HG03175 (cell line): ENCODE measurements around the gene RBM12.
A peak's percentile ranks its signal among the peaks of the same experiment; 100 is the strongest.

ENCODE experiments used
- ATAC-seq: cut with Tn5 transposase; IDR thresholded peaks from one replicate; pipeline ENCODE4 v1.9.1; 2021; ENCODE audit warnings: mild to moderate bottlenecking, moderate library complexity; ENCODE audit not compliant: unreplicated experiment

Gene RBM12

GRCh38 chr20:35621560-35621946 lies 43.1 kb downstream of the RBM12 start:
- no peak for ATAC-seq

DNA sequence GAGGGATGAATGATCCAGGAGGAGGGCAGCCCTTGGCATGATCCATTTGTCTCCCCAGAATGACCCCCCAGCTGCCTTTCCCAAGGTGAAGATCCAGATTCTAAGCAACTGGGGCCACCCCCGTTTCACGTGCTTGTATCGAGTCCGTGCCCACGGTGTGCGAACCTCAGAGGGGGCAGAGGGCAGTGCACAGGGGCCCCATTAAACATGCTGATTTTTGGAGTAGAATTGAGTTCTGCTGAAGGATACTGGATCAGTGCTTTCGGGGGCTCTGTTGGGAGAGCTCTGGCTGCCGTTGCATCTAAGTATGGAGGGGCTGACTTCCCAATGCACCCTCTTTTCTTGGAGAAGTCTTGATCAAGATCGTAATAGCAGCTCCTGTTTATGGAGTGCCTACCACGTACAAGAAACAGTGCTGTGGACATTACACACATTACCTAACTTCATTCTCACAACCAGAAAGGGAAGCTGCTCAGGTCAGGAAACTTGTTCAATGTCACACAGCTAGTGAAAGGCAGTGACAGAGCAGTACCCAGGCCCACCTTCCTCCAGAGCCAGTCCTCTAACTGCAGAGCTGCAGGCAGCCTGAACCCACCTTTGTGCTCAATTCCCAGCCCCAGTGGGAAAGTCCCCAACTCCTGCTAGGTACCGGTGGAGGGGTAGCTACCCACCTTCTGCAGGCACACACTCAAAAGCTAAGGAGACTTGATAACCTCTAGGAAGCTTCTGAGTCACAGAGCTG lies 43.7 kb downstream of the RBM12 start:
- no peak for ATAC-seq

DNA sequence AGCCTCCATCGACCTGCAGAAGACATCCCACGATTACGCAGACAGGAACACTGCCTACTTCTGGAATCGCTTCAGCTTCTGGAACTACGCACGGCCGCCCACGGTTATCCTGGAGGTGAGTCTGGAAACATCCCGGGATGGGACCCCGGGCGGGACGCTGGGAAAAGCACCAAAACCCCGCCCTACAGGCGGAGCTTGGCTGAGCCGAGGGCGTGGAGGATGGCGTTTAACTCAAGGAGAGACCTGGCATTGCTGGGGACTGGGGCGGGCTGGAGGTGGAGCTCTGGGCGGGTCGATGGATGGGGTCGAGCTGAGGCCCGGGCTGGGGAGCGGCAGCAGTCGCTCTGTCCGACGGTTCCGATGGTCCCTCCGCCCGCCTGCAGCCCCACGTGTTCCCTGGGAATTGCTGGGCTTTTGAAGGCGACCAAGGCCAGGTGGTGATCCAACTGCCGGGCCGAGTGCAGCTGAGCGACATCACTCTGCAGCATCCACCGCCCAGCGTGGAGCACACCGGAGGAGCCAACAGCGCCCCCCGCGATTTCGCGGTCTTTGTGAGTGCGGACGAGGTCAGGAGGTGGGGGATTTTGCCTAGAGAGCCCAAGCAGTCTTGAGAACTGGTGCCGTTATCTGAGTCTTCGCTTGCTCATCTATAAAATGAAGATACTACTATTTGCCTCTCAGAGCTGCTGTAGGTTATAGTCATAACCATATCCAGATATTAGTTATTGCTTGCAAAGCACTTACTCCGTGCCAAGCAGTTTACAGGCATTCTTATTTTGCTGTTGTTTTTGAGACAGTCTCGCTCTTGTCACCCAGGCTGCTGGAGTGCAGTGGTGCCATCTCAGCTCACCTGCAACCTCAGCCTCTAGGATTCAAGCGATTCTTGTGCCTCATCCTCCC lies 45.3 kb downstream of the RBM12 start:
- ATAC-seq: peak; percentile 33

DNA sequence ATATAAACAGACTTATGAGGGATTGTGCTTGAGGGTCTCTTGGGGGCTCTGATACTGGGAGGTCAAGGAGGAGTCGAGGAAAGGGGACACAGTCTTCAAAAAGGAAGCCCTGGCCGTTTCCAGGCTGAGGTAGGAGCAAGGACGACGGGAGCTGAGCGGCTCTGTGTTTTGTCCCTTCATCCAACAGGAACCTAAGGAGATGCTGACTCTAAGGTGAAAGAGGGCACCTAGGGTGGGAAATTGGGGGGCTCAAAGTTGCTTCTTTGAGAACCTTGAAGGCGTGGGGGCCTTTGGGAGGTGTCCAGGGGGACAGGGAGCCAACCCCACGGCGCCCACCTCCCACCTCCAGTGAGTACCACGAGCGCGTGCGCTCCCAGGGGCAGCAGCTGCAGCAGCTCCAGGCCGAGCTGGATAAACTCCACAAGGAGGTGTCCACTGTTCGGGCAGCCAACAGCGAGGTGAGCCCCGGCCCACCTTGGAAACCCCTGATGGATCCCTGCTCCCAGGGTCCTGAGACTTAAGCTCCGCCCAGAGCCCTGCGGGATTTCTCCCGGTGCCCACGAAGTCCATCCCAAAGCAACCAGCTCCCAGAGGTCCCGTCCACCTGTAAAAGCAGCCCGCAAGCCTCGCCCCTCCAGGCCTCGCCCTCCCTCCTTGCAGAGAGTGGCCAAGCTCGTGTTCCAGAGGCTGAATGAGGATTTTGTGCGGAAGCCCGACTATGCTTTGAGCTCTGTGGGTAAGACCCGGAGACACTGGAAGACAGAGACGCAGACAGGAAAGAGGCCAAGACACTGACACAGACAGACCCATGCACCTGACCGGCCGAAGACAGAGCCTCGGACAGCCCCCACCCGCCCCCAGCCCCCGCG lies 46.2 kb downstream of the RBM12 start:
- no peak for ATAC-seq

- ATAC-seq: peak; percentile 18
Measured at GRCh38 chr20:35617397-35618262, 47.1 kb downstream of the RBM12 start.

- ATAC-seq: no peak
Measured at GRCh38 chr20:35616465-35617396, 48.0 kb downstream of the RBM12 start.

DNA sequence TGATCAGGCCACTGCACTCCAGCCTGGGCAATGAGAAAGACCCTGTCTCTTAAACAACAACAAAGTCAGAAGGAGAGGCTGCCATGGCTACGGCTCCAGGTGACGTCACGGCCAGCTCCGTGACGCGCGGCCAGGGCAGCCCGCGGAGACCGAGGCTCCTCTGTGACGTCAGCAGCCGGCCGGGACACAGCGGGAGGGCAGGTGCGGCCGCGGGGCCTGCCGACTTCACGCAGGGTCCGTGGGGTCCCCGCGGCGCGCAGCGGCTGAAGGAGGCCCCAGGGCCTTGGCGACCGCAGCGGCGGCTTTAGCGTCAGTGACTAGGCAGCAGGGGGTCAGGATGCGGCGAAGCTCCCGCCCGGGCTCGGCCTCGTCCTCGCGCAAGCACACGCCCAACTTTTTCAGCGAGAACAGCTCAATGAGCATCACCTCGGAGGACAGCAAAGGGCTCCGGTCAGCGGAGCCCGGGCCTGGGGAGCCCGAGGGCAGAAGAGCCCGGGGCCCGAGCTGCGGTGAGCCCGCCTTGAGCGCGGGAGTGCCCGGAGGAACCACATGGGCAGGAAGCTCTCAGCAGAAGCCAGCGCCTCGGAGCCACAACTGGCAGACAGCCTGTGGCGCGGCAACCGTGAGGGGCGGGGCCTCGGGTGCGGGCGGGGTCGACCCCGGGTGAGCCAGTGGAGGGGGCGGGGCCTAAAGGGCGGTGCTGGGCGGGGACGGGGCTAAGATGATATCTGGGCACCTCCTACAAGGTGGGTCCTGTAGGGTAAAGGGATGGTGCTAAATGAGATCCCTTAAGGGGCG lies 48.8 kb downstream of the RBM12 start, which contains the start of gene SPAG4:
SPAG4 (plus strand) TSS at position 163 of the 798 bp plus-strand sequence; CDS start at position 338, 175 bp downstream.
- ATAC-seq: peak; percentile 80

DNA sequence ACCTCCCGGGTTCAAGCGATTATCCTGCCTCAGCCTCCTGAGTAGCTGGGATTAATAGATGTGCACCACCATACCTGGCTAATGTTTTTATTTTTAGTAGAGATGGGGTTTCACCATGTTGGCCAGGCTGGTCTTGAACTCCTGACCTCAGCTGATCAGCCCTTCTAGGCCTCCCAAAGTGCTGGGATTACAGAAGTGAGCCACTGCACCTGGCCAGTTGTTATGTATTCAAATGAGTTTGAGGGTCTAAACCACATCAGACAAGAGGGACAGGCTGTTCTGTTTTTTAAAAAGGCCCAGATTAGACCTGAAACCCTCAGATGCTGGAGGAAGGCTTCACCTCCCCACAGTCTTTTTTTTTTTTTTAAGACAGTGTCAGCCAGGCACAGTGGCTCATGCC lies 53.2 kb downstream of the RBM12 start:
- no peak for ATAC-seq

GRCh38 chr20:35610833-35611427 lies 53.8 kb downstream of the RBM12 start:
- ATAC-seq: no peak

DNA sequence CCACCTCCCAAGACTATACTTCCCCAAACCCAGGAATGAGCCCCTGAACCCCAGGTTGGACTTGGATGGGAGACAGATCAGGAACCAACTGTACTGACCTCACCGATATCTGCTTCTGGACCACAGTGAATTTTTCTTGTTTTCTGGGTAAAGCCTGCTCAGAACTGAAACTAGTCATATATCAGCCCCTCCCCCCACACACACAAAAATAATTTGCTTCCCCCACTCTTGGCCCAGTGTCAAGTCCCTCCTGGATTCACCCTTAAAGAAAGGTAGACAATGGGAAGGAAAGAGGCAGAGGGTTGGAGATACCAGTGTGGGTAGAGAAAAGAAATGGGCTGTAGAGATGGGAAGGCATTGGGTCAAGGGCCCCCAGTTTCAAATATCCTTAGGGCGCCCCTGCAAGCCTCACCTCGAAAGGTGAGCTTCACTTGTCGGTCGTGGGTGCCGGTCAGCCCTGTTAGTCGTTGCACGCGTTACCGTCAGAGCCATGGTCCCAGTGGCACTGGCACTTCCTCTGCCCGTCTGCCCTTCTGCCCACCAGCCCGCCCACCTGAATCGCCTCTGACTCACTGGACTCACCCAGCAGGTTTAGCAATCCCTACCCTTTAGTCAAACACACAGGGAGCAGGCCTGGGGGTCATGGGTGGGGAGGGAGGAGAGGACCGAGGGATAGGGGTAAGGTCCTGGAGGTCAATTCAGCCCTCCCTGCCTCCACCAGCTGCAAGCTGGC lies 57.5 kb downstream of the RBM12 start:
- no peak for ATAC-seq

DNA sequence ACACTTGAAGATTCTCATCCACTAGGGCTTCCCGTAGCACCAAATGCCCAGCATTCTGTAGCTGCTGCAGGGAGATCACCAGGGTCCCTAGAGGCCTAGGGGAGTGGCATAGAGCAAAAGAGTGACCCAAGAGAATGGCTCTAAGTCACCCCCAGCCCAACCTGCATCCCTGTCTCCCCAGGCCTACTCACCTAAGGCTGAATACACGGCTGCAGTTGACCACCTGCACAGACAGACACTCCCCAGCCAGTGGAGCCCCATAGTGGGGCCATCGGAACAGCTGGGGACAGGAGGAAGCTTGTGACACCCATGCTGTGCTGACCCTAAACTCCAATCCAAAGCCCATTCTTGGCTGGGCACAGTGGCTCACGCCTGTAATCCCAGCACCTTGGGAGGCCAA lies 58.6 kb downstream of the RBM12 start:
- ATAC-seq: no peak

DNA sequence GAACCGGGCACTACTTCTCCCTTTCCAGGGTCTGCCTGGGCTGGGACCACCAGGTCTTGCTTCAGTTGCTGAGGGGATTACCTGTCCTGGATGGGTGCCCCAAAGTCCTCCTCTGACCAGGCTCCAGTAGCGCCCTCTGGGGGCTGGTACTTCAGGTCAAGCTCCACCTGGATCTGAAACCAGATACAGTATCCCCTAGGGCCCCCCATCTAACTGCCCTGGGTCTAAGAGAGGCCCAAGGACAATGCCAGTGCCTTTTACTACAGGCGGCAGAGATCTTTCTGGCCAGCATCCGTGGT lies 60.3 kb downstream of the RBM12 start:
- ATAC-seq: no peak

DNA sequence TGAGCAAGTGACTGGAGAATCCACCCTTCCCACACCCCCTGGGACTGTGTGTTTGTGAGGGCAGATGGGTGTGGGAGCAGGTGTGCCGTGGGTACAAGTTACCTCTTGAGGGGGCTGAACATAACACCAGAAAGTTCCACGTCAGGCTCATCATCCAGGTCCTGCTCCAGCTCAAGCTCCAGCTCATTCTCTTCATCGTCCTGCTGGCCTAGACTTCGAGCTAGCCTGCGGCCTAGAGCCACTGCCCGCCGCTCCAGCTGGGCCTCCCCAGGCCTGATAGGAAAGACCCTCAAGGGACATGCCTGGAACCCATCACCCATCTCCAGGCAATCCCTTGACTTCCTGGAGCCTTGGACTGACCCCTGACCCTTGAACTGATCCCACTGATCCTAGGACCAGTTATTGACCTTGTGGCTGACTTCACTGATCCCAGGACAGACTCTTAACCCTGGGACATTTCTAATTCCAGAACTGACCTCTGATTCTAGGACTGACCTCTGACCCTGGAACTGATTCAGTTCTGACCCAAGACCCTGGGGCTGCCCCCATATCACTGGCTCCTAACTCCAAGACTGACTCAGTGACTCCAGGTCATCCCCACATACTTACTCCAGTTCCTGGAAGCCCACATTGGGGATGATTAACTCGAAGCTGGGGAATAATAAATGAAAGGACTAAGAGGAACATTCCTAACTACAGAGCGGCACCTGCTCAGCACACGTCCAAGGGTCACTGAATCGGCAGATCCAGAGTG lies 60.8 kb downstream of the RBM12 start:
- ATAC-seq: no peak

- no peak for ATAC-seq
Measured at GRCh38 chr20:35602851-35603495, 61.7 kb downstream of the RBM12 start.

DNA sequence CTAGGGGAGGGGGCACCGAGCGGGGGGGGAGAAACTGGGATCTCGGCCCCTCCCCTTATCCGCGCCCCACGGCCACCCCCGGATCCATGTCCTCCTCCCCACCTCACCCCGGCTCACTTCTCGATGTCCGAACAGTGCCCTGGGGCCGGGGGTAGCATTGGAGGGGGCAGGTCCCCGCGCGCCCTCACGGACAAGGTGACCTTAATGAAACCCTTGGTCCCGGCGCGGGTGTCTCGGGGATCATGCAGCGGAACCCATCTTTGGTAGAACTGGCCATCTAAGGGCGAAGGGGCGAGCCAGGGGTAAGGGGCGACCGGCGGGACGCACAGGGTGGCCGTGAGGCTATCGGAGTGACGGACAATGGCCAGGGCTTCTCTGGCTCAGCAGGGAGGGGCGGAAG lies 62.7 kb downstream of the RBM12 start:
- no peak for ATAC-seq
